Hepatic stellate cell (primary cell): ENCODE data around the gene ZNF3.
"Not testable (repeated sequence)": the region's sequence is repeated elsewhere in the genome, so short reads cannot be mapped to it uniquely, and the experiment has no call there.

Source experiments
- DNase-seq: peaks from one replicate; pipeline ENCODE4 v3.0.0; 2011; ENCODE audit warnings: low spot score

ZNF3 gene

DNA sequence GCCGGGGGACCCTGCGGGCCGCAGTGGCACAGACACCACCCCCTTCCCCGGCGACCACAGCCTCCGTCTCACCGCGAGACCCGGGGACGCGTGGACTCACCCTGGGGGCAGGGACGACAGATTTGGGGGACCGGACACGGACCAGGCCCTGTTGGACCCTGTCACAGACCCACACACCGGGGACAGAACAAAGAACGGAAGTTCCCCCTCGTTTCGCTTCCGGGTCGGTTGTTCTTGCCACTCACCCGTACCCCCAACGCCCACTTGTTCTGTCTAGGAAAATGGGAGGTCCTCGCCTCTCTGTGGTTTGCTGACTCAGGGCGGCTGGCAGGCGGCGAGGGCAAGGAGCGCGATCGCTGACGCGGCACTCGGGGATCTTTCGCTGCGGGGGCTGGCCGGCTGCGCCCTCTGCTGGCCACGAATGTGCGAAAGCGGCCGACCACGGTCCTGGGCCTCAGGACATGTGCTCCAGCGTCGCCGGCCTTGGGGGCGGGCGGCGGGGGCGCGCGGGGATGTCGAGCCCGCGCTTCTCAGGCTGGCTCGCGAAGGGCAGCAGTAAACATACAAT is at the start of gene ZNF3:
Gene ZNF3 (minus strand): TSS at position 189 of the 568 bp plus-strand sequence. CDS start 4,366 bp downstream, outside the sequence.
- DNase-seq = peak; percentile 94

DNA sequence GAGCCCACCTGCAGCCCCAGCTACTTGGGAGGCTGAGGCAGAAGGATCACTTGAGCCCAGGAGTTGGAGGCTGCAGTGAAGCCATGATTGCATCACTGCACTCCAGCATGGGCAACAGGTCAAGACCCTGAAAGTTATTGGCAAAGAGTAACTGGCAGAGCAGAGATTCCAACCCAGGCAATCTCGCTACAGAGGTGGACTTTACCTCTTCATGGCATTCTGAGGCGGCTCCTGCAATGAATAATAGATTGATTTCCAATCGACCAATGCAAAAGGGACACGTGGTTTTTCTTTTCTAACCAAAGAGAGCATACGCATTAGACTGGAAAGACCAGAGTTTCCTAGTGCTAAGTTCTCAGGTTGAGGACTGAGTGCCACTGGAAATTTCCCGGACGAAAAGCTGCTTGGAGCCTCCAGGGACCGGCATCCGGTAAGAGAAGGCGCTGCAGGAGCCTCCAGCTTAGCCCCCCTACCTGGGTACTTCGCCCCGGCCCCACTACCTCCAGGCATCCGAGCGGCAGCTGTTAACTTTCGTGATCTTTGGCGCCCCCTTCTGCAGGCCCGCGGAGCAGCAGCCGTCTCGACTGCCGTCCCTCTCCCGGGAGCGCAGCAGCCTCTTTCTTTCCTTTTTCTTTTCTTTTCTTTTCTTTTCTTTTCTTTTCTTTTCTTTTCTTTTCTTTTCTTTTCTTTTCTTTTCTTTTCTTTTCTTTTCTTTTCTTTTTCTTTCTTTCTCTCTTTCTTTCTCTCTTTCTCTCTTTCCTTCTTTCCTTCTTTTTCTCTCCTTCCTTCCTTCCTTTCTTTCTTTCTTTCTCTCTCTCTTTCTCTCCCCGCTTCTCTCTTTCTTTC is 49.3 kb upstream of the ZNF3 start:
- peak; percentile 73 for DNase-seq

DNA sequence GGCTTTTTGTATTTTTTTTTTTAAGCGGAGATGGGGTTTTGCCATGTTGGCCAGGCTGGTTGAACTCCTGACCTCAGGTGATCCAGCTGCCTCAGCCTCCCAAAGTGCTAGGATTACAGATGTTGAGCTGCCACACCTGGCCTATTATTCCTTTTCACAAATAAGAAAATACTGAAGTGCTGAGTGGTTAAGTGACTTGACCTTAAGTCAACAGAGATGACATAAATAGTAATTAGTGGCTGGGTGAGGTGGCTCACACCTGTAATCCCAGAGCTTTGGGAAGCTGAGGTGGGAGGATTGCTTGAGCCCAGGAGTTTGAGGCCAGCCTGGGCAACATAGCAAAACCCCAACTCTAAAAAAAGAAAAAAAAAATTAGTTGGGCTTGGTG is 48.7 kb upstream of the ZNF3 start:
- not testable (repeated sequence) for DNase-seq

DNA sequence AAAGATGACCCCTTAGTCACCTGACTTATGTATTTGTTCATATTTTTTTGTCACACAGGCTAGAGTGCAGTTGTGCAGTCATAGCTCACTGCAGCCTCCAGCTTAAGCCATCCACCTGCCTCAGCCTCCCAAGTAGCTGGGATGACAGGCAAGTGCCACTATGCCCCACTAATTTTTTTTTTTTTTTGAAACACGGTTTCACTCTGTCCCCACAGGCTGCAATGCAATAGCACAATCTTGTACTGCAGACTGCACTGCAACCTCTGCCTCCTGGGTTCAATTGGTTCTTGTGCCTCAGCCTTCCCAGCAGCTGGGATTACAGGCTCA is 47.1 kb upstream of the ZNF3 start:
- no peak for DNase-seq

DNA sequence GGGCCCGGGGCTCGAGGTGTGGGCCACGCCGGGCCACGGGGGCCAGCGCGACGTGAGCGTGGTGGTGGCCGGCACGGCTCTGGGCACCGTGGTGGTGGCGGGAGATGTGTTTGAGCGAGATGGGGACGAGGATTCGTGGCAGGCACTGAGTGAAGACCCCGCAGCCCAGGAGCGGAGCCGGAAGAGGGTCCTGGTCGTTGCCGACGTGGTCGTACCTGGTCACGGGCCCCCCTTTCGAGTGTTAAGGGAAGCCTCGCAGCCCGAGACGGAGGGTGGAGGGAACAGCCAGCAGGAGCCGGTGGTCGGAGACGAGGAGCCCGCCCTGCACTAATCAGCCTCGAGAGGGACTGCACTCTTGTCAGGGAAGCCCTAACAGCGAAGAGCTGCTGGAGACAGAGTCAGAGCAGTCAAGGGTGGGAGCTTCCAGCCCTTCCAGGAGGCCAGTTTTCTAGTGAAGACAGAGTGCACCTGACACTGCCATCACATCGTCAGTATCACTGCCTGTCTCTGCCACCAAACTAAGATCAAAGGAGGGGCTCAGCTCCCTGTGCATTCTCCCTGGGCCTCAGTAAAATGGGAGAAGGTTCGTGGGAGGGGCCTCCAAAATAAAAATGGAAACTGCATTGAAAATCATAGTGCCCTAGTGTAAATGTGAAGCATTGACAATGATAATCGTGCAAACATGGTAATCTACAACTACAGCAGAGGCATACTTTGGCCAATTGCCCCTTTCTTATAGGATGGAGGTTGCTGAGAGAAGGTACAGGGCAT is 46.5 kb upstream of the ZNF3 start:
- peak; percentile 36 for DNase-seq

DNA sequence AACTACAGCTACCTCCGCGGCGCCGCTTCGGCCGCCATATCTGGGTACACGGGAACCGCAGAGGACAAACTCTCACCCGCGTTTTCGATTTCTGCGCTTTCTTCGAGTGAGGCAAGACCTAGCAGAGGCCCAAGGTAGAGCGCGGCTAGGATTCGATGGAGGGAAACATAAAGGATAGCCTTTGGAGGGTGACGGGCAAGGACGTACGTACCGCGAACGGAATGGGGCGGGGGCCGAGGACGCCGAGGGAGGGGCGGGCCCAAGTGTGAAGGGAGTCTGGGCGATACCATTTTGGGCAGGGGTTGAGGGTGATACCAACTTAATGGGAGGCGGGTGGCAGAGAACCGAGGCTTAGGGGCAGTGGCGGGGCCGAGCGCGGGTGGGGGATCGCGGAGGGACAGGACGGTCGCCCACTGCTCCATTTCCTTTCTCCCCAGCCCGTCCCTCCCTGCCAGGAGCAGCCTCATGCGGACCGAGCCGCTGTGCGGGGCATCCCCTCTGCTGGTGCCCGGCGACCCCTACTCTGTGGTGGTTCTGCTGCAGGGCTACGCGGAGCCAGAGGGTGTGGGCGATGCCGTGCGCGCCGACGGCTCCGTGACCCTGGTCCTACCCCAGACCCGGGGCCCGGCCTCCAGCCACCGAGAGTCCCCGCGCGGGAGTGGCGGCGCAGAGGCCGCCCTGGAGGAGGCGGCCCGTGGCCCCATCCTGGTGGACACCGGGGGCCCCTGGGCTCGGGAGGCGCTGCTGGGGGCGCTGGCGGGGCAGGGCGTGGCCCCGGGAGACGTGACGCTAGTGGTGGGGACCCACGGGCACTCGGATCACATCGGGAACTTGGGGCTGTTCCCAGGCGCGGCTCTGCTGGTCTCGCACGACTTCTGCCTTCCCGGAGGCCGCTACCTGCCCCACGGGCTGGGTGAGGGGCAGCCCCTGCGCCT is 45.7 kb upstream of the ZNF3 start, which contains the start of gene MBLAC1:
Gene MBLAC1 (plus strand): TSS at position 37 of the 935 bp plus-strand sequence. CDS start 429 bp downstream, at position 466.
- peak; percentile 93 for DNase-seq

DNA sequence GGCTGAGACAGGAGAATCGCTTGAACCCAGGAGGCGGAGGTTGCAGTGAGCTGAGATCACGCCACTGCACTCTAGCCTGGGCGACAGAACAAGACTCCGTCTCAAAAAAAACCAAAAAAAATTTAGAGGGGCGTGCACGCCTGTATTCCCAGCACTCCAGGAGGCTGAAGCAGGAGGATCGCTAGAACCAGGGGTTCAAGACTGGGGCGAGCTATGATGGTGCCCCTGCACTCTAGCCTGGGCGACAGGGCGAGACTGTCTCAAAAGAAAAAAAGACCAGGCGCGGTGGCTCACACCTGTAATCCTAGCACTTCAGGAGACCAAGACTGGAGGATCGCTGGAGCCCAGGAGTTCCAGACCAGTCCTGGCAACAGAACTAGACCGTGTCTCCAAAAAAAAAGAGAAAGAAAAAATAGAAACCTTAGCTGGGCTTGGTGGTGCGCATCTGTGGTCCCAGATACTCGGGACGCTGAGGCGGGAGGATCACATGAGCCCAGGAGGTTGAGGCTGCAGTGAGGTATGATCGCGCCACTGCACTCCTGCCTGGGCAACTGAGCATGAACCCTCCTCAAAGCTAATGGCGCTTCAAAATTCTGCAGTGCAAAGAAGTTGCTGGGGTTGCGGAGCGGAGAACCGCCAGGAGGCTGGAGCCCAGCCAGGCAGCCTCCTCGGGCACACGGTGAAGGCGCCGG is 44.9 kb upstream of the ZNF3 start:
- no peak for DNase-seq

DNA sequence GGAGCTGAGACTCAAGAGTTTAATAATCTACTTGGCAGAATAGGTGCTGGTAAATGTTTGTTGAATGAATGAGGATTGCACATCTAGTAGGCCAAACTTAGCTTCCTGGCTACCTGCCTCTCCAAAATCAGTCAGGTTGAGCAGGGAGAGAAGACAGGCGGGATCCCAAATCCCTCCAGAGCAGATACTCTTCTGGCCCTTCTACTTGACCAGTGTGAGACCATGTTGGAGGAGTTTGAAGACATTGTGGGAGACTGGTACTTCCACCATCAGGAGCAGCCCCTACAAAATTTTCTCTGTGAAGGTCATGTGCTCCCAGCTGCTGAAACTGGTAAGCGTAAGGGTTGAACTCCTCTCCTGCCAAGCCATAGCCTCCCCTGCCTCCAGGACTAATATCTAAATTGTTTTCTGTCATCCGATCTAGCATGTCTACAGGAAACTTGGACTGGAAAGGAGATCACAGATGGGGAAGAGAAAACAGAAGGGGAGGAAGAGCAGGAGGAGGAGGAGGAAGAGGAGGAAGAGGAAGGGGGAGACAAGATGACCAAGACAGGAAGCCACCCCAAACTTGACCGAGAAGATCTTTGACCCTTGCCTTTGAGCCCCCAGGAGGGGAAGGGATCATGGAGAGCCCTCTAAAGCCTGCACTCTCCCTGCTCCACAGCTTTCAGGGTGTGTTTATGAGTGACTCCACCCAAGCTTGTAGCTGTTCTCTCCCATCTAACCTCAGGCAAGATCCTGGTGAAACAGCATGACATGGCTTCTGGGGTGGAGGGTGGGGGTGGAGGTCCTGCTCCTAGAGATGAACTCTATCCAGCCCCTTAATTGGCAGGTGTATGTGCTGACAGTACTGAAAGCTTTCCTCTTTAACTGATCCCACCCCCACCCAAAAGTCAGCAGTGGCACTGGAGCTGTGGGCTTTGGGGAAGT is 43.0 kb upstream of the ZNF3 start:
- no peak for DNase-seq

DNA sequence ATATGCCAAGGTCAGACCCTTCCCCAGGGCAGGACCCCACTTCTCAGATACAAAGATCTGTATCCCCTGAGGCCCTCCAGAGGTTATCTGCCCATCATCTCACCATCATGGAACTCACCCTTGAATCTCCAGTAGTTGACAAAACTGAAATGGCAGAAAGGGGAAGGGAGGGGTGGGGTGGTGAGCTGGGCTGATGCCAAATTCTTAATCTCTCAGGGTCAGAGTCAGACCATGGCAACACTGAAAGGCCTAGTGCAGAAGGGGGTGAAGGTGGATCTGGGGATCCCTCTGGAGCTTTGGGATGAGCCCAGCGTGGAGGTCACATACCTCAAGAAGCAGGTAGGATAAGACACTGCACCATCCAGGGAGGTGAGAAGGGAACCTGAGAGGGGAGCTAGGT is 41.0 kb upstream of the ZNF3 start:
- DNase-seq = no peak

DNA sequence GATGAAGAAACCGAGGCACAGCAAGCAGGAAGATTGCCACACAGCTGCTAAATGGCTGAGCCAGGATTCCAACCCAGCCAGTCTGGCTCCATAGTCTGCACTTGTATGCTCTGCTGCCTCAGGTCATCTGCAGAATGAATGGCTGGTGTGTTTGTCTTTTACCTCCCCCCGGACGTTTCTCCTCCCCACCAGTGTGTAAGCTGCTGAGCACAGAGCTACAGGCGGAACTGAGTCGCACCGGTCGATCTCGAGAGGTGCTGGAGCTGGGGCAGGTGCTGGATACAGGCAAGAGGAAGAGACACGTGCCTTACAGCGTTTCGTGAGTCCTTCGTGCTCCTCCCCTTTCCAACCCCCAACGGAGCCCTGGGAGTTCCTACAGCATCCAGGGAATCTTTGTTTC is 40.5 kb upstream of the ZNF3 start:
- DNase-seq = no peak

DNA sequence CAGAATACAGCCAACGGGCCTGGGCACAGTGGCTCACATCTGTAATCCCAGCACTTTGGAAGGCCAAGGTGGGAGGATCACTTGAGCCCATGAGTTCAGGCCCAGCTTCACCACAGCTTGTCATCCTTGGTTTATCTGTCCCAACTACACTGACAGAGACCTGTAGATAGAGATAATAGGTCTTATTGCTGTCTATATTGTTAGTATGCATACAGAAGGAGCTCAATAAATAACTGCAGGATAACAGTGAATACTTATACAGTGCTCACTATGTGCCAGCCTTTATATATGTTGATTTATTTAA is 39.2 kb upstream of the ZNF3 start:
- no peak for DNase-seq

DNA sequence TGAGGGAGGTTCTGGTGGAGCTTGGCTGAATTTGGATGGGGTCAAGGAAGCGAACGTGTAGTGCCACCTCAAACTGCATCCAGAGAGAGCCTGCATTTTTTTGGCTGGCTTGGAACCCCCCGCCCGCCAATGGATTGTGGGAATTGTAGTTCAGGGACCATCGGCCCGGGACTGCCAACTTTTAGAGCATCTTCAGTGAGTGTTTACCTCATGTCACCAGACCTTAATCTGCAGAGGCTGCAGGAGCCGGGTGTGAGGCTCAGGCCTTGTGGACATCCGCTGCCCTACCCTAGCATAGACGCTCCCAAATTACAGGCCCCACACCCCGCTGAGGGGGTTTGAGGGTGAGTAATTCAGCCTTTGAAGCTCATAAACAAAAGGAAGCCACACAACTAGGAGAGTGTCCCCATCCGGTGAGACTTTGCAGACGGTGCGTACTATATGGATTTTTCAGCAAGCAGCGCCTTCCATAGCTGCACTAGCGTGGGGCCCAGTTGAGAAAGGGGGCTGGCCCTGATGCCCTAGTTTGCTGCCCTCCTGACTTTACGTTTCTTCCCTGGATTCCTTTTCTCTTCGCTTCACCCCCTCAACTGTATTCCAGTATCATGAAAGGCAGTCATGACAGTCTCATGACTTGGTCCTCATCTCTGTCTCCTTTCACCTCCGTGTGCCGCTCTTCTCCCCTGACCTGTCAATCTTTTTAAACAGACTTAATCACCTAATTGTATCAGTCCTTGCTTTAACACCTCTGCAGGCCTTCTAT is 38.6 kb upstream of the ZNF3 start:
- peak; percentile 77 for DNase-seq

DNA sequence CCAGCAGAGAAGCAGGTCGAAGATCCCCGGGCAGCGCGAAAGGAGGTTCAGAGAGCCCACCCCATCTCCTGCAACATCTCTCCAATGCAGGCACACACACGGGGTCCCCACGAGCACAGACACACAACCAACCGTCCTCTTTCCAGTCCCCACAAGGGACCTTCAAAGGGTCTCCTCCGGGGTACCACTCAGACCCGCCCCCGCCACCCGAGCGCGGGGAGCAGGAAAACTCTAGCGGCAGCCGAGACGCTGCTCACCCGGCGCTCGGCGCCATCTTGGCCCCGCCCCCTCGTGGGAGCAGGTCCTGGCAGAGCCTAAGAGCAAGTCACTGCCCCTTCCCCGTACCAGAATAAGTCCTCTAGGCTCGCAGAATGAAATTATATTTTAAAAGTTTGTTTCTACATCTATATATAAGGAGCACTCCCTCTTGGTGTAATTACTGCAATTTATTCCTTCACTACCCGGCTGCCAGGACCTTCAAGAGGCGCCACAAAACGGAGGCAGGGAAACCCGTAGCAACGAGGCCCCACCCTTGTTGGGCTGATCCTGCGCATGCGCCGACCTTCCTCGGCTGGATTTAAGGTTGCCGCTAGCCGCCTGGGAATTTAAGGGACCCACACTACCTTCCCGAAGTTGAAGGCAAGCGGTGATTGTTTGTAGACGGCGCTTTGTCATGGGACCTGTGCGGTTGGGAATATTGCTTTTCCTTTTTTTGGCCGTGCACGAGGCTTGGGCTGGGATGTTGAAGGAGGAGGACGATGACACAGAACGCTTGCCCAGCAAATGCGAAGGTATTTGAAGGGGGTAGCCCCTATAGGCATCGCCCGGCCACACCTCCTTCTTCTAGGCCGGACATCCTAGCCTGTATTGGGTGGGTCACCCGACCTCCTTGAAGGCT is 37.8 kb upstream of the ZNF3 start, which contains the start of the genes CNPY4 and TAF6:
Gene CNPY4 (plus strand): TSS at position 563 of the 898 bp plus-strand sequence. CDS start 111 bp downstream, at position 674.
Gene TAF6 (minus strand): TSS at position 287 of the 898 bp plus-strand sequence. CDS start 5,149 bp downstream, outside the sequence.
- peak; percentile 100 for DNase-seq

DNA sequence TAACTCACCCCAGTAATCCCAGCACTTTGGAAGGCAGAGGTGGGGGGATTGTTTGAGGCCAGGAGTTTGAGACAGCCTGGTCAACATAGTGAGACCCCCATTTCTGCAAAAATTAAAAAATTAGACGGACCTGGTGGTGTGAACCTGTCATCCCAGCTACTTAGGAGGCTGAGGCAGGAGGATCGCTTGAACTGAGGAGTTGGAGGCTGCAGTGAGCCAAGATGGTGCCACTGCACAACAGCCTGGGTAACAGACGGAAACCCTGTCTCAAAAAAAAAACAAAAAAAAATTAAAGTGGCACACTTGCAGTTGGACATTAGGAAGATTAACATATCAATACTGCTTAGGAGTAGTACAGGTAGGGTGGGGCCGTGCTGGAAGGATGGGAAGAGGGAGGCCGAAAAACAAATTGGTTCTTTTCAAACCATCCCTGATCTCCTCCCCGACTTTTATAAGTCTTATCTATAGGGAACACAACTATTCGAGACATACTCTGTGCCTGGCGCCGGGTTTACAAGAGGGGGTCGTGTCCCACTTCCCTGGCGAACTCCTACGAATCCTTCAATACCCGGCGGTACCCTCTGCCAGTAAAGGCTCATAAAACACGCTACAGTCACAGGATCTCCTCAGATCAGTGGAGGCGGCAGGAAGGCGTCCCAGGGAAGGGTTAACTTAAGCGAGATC is 37.0 kb upstream of the ZNF3 start:
- DNase-seq = no peak

DNA sequence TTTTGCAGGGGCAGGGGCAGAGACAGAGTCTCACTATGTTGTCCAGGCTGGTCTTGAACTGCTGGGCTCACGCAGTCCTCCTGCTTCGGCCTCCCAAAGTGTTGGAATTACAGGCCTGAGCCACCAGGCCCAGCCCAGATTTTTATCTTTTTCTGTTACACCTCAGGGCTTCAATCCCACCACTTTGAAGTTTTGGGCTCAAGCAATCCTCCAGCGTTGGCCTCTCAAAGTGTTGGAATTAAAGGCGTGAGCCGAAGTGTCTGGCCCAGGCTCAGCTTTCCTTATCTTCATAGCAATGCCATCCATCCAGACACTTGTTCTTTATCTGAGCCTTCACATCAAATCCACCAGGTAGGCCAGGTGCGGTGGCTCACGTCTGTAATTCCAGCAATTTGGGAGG is 33.5 kb upstream of the ZNF3 start:
- DNase-seq = no peak

DNA sequence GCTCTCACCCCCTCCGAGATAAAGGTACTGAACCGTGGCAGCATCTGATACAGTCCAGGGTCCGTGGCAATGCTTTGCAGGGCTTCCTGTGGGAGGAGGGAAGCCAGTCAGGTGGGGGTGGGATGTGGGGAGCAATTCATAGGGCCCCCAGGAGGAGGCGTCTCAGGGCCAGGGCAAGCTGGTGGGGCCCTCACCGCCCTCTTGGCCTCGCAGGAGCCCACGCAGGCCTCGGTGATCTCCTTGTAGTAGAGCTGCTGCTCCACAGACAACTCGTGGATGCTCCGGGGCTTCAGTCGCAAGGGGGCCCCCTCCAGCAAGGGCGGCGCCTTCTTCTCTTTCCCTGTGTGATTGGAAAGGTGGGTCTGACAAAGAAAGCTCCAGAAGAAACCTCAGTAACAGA is 30.4 kb upstream of the ZNF3 start:
- no peak for DNase-seq

DNA sequence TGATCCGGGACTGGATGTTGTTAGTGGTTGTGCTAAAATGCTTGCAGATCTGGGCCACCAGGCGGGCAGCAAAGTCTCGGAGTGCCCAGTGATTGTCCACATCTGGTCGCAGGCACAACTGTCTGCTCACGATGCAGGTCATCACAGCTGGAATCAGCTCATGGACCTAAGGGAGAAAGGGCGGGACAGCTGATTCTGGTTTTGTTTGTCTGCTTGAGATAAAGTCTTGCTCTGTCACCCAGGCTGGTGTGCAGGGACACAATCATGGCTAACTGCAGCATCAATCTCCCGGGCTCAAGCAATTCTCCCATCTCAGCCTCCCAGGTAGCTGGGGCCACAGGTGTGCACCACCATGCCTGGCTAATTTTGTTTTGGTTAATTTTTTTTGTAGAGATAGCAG is 29.6 kb upstream of the ZNF3 start:
- no peak for DNase-seq
